CD4-positive, alpha-beta T cell treated with Interleukin-15 for 4 hours (primary cell): ENCODE data around the gene DCAF8L2.
"Not testable (repeated sequence)": the region's sequence is repeated elsewhere in the genome, so short reads cannot be mapped to it uniquely, and the experiment has no call there.

ENCODE experiments used
- DNase-seq: peaks from one replicate; pipeline ENCODE4 v3.0.0-alpha.2; 2020; ENCODE audit warnings: low spot score

DCAF8L2 gene

GRCh38 chrX:27679281-27679680 lies 89.1 kb downstream of the DCAF8L2 start:
- no peak for DNase-seq

GRCh38 chrX:27680726-27681125 lies 90.6 kb downstream of the DCAF8L2 start:
- no peak for DNase-seq

- not testable (repeated sequence) for DNase-seq
Observed at GRCh38 chrX:27683566-27684208, 93.5 kb downstream of the DCAF8L2 start.

DNA sequence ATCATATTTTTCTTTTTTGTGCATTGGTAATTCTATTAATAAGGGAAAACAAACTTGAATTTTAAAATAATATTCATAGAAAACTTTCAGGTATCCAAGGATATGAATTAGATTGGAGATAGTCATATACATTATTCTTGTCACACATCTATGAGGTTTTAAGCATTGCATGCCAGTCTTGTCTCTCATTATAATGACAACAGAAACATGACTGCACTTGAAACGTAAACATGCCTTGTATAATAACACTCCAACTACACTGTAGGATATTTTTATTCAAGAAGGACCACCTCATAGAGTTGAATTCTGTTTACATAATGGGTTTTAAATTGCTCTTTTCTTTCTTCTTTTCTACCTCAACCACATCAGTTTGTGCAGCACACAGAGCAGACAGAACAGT lies 104.5 kb downstream of the DCAF8L2 start:
- DNase-seq = no peak

GRCh38 chrX:27706526-27706925 lies 116.4 kb downstream of the DCAF8L2 start:
- DNase-seq = no peak

GRCh38 chrX:27715610-27716009 lies 125.5 kb downstream of the DCAF8L2 start:
- DNase-seq = no peak

DNA sequence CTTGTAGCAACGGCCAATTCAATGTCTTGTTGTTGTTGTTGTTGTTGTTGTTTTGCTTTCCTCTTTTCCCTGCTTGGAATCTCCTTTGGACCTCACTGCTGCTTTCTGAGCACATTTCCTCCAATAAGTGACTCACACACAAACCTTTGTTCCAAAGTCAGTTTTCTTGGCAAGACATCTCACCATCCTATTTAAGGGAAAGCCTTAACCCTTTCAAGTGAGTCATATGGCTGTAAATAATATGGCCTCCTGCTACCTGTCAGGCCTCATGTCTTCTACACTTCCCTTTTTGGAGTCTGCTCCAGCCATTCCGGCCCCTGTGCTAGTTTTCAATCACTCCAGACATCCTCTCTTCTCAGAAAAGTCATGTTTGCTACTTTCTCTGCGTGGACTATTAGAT lies 138.1 kb downstream of the DCAF8L2 start:
- DNase-seq = no peak

GRCh38 chrX:27731962-27732361 lies 141.8 kb downstream of the DCAF8L2 start:
- no peak for DNase-seq

DNA sequence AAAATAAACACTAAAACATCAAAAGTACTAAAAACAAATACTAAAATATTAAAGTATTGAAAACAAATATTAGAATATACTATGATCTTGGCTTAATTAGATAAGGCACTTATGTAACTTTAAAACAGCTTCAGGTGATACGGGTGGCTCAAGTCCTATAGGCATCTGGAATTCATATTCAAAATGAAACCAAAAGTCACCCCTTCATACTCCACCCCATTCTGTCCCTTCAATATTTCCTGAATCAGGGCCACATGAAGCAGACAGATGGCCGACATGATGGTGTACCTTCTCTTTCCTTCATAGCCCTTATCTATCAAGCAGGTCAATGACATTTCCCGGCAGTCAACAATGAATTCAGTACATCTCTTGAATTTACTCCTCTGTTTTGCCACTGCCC lies 145.8 kb downstream of the DCAF8L2 start:
- no peak for DNase-seq

DNA sequence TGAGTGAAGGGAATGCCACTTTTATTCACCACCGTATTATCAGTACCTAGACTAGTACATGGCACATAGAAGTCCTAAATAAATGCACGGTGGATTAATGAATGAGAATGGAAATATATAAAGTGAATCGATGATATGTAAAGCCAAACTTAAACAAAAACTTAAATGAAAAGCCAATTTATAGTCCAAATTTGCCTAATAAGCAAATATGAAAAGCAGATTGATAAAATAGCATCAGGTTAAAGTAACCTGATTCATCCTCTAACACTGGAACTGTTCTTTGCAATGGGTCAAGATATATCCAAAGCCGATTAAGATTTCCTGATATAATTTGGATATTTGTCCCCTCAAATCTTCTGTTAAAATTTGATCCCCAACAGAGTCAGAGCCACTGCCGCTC lies 150.8 kb downstream of the DCAF8L2 start:
- DNase-seq = no peak

- not testable (repeated sequence) for DNase-seq
Observed at GRCh38 chrX:27743521-27743920, 153.4 kb downstream of the DCAF8L2 start.

GRCh38 chrX:27746516-27746915 lies 156.4 kb downstream of the DCAF8L2 start:
- no peak for DNase-seq

DNA sequence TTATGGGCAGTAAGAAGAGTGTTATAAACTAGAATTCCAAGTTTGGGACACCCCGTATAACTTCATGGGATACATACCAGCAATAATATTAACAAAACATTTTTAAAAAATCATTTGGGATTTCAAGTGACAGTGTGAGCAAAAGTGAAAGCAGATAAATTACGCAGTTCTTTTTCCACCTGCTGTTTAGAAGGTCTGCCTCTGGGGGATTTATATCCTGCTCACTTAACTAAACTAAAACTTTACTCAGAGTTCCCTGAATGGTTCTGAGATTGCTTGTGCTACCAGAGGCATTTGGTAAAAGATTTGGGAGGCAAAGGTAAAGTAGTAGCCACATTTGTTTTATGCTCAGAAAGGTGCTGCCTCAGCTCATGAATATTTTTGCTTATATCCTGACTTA lies 160.2 kb downstream of the DCAF8L2 start:
- DNase-seq = not testable (repeated sequence)

GRCh38 chrX:27751976-27752375 lies 161.8 kb downstream of the DCAF8L2 start:
- no peak for DNase-seq

DNA sequence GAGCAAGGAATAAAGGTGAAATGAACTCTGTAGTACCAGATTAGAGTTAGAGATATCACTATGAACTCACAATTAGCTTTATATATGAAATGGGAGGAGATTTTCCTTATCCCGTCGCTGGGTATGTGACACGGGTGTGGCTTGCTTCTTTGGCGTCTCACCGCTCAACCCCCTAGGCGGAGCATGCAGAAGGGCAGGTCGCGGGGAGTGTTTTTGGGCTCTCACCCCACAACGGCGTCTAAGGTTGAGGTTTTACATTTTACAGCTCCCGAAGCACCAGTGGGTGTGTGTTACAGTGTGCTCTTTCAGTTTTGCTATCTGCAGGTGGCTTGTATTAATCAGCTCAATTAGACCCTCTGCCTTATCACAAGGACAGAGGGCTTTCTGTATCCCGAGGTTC lies 175.6 kb downstream of the DCAF8L2 start:
- DNase-seq = no peak

DNA sequence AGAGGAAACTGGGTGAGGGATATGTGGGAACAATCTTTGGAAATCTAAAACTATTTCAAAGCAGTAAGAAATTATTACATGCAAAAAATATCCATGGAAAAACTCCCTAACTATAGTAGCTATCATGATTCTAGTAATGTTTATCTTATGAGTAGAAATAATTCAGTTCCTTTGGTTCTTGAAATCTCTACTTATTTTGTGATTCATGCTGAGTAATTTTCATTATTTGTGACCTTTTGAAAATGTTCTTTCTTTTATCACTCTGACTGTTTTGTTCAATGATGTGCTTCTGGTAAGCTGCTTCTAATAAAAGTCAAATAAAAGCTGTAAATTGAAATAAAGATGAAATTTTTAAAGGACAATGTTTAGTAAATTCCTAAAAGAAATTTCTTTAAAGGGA lies 177.2 kb downstream of the DCAF8L2 start:
- no peak for DNase-seq

DNA sequence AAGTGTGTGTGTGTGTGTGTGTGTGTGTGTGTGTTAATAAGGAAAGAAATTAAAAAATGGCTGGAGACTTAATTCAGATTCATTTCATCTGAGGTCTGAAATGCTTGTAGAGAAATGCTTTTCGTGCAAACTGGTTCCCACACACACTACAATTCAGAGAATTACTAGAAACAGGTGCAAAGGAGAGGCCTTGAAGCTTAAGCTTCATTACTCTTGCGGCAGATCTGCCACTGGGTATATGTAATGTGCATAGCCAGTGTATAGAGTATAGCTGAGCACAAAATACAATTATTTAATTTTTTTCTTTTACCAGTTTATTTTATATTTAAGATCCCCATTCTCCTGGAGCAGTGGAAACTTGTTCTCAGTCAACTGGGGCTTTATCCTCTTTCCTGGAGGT lies 185.8 kb downstream of the DCAF8L2 start:
- no peak for DNase-seq

DNA sequence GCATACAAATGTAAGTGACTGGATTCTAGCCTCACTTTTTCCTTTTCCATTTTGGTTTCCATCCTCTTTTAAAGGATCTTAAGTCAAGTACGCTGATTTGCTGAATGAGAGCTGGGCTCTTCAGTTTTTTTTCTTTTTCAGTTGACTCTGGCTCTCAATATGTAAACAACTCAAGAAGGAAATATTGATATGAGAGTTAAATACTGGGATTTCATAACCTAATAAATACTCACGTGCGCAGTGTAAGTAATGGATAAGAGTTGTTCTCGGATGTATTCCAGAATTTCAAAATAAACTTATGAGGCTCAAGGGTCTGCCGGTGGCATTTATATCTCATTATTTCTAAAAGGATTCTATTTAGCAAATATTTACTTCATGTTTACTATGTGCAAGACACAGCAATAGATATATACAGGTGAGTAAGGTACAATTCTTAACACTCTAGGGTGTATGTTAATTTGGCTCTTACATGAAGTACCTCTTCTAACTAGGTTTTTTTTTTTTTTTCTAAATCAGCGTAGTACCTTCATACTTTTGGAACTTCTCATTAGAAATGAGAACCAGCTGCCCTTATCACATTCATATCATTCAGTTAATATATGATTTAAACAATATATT lies 206.6 kb downstream of the DCAF8L2 start:
- no peak for DNase-seq

GRCh38 chrX:27797575-27797974 lies 207.4 kb downstream of the DCAF8L2 start:
- no peak for DNase-seq
